Motor neuron (in vitro differentiated cells): ENCODE measurements around the gene TTC7B. TPM values are rescaled to one million over a fixed set of nuclear protein-coding genes. Genes with fewer than 3 reads are reported as not detected.
A peak's percentile ranks its signal among the peaks of the same experiment; 100 is the strongest.

Experiments
- ATAC-seq, 8 experiments: fragments of 200-7000 bp; cut with Tn5 transposase; replicated peaks in 6 of 8; 2 replicates each; pipeline ENCODE4 v1.8.0; 2021; ENCODE audit warnings: mild to moderate bottlenecking in 8 of 8, moderate library complexity in 8 of 8
- H3K27ac ChIP-seq, 2 donors: fragments of 250-450 bp; sonication (Bioruptor Pico); 2 replicates each; pipeline ENCODE4 v1.9.0; 2021; ENCODE audit warnings: antibody characterized with exemption in 2 of 2, mild to moderate bottlenecking in 2 of 2, moderate library complexity in 1 of 2
- H3K4me1 ChIP-seq, 2 donors: fragments of 250-450 bp; sonication (Bioruptor Pico); replicated peaks in 1 of 2; 2 replicates each; pipeline ENCODE4 v1.6.1; 2021; ENCODE audit warnings: antibody characterized with exemption in 2 of 2, mild to moderate bottlenecking in 2 of 2, moderate library complexity in 1 of 2
- H3K4me3 ChIP-seq, 5 donors: fragments of 250-450 bp; sonication (Bioruptor Pico); 2 replicates each; pipeline ENCODE4 v1.9.0; 2021; ENCODE audit warnings: antibody characterized with exemption in 5 of 5, mild to moderate bottlenecking in 5 of 5, moderate library complexity in 4 of 5
- WGBS, 10 experiments: fragments of 450-650 bp; shearing (Covaris generic); methylation state at CpG; one replicate each; pipeline ENCODE4 v1.0.0; 2022; 5-methylcytosine and 5-hydroxymethylcytosine counted together
- in situ Hi-C, 9 experiments: fragments of 400-800 bp; cut with MboI; loops; one replicate each; pipeline ENCODE4 v1.15.0; 2021; ENCODE audit warnings: low sequenced_read_pairs in 9 of 9, low pct_unique_long_range_greater_than_20kb in 2 of 9; ENCODE audit not compliant: unreplicated experiment in 9 of 9
- total RNA-seq, 8 experiments: library from RNA; unstranded; fragments of 300-600 nt; gene quantifications; 2 replicates each; pipeline versions ENCODE4 v1.2.3 to v1.2.4, GENCODE V29; 2022

The TTC7B gene
- total RNA-seq, 8 experiments from 2014 or later, result 0.81 to 38.2 (median 22.8) TPM

DNA sequence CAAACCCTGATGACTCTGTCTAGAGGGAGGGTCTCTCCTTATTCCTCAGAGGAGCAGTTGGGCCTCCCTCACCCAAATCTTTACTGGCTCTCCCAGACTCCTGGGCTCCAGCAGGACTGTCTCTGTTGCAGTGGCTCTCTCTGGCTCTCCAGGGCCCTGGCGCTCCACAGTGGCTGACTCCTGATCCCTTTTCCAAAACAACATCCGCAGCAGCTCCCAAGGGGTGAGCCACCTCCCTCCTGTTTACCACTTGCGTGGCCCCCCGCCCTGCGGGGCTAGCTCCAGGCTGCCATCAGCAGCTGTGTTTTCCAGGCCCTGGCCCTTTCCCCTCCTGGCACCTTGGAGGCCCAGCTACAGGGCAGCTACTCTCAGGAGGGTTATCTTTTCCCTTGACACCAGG lies 295.9 kb downstream of the TTC7B start:
- in situ Hi-C loops, result no loop called here
- whole genome bisulfite sequencing, 10 experiments, result 36 to 100% (median 85%) methylated on average over 1 to 4 of the region's 5 CpGs; no CpG with 5 or more reads in 6 of the 10 experiments
- Histone ChIP-seq H3K4me3 (no peak overlapping the region), H3K4me1 (peaks cover 16 to 48% of the 10 kb centered on the region in 2 donors), H3K27ac (no peak overlapping the region)
- ATAC-seq, result no peak

DNA sequence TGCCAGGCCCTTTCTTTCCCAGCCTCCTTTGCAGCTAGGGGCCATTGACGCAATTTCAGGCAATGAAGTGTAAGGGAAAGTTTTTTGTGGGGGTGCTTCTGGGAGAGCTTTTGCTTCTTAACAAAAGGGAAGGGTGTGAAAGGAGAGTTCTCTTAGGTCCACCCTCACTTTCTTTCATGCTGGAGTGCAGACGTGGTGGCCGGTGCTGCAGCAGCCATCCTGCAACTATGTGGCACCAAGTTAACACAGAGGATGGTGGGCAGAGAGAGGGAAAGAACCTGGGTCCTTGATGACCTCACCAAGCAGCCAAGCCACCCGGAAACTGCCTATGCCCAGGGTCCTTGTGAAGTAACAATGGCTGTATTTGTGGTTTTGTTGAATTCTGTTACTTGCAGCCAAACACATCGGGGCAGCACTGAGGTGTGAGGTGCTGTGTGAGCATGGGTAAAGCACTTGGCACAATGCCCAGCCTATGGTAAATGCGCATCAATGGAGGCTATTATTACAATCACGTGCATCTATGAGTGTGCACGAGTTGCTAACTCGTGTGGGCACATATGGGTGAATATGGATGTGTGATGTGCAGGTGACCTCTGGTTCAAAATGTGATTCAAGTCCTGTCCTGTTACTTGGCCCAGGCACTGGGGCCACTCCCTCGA lies 296.8 kb downstream of the TTC7B start:
- WGBS, 10 experiments, result 44 to 100% (median 97%) methylated on average over 1 to 10 of the region's 10 CpGs; no CpG with 5 or more reads in 3 of the 10 experiments
- no peak overlapping the region for H3K4me3 ChIP-seq
- no peak overlapping the region for H3K27ac ChIP-seq
- peaks cover 16 to 51% of the 10 kb centered on the region in 2 donors for H3K4me1 ChIP-seq
- in situ Hi-C loops, result no loop called here
- ATAC-seq, result no peak

GRCh38 chr14:90518941-90519256 lies 297.3 kb downstream of the TTC7B start:
- ATAC-seq, result peak in 1 of 8 experiments; percentile 22
- 69 to 83% (median 80%) methylated on average over 2 of the region's 5 CpGs; no CpG with 5 or more reads in 7 of the 10 experiments for WGBS, 10 experiments
- no peak overlapping the region for H3K27ac ChIP-seq
- in situ Hi-C loops, result no loop called here
- peaks cover 20 to 56% of the 10 kb centered on the region in 2 donors for H3K4me1 ChIP-seq
- H3K4me3 ChIP-seq, result no peak overlapping the region

GRCh38 chr14:90518069-90518940 lies 297.9 kb downstream of the TTC7B start:
- no peak overlapping the region for H3K27ac ChIP-seq
- 59 to 100% (median 80%) methylated on average over 1 to 4 of the region's 25 CpGs; no CpG with 5 or more reads in 1 of the 10 experiments for WGBS, 10 experiments

GRCh38 chr14:90517076-90517841 lies 299.0 kb downstream of the TTC7B start:
- H3K27ac ChIP-seq, result no peak overlapping the region
- peaks cover 25 to 62% of the 10 kb centered on the region in 2 donors for H3K4me1 ChIP-seq
- H3K4me3 ChIP-seq, result no peak overlapping the region
- 40 to 100% (median 60%) methylated on average over 1 to 4 of the region's 15 CpGs; no CpG with 5 or more reads in 5 of the 10 experiments for WGBS, 10 experiments
- ATAC-seq, result peak in 2 of 8 experiments; percentile 11 to 18
- in situ Hi-C loops, result no loop called here

More at GRCh38 chr14:90518069-90518940, 297.9 kb downstream of the TTC7B start:
- Histone ChIP-seq H3K4me3 (no peak overlapping the region), H3K4me1 (peaks cover 25 to 62% of the 10 kb centered on the region in 2 donors)
- in situ Hi-C loops, result no loop called here
- no peak for ATAC-seq

GRCh38 chr14:90514566-90514965 lies 301.7 kb downstream of the TTC7B start:
- no peak overlapping the region for H3K4me3 ChIP-seq
- H3K4me1 ChIP-seq, result peaks cover 34 to 61% of the 10 kb centered on the region in 2 donors
- in situ Hi-C loops, result no loop called here
- no peak overlapping the region for H3K27ac ChIP-seq
- WGBS, 10 experiments, result 62 to 100% (median 90%) methylated on average over 1 to 4 of the region's 4 CpGs; no CpG with 5 or more reads in 3 of the 10 experiments
- no peak for ATAC-seq

- H3K27ac ChIP-seq, result peak overlapping the region in 1 of 2 donors; percentile 47
- H3K4me3 ChIP-seq, result no peak overlapping the region
- peaks cover 34 to 61% of the 10 kb centered on the region in 2 donors for H3K4me1 ChIP-seq
- 76 to 100% (median 84%) methylated on average over 1 to 7 of the region's 15 CpGs; no CpG with 5 or more reads in 5 of the 10 experiments for WGBS, 10 experiments
- no peak for ATAC-seq
- in situ Hi-C loops, result no loop called here
Measured at GRCh38 chr14:90514015-90514398, 302.2 kb downstream of the TTC7B start.

GRCh38 chr14:90513161-90514014 lies 302.8 kb downstream of the TTC7B start:
- in situ Hi-C loops, result no loop called here
- WGBS, 10 experiments, result 28 to 64% methylated on average over 4 to 6 of the region's 16 CpGs; no CpG with 5 or more reads in 8 of the 10 experiments
- peak; percentile 76 to 97 (median 90) for ATAC-seq
- Histone ChIP-seq H3K4me3 (no peak overlapping the region), H3K27ac (peak overlapping the region in 1 of 2 donors; percentile 47), H3K4me1 (peaks cover 34 to 57% of the 10 kb centered on the region in 2 donors)

GRCh38 chr14:90512329-90512991 lies 303.8 kb downstream of the TTC7B start:
- no peak overlapping the region for H3K4me3 ChIP-seq

DNA sequence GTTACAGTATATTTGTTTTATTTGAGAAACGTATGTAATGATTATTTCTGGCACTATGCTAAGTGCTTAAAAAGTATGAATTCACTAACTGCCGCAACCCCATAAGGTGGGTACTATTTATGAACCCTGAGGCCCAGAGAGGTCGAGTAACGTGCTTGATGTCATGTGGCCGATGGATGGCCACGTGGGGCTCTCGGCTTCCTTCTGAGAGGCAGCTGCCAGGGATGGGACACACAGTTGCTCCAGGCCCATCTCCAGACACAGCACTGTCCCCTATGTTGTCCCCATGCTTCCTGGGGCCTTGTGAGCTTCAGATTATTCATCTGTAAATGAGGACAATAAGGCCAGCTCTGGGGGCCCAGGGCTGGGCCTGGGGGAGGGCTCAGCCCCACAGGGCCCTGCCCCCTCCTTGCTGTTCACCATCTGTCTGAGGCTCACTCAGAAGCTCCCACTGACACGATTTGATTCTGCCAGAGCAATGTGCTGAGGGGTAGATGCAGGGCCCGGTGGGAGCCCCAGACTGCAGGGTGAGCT lies 304.4 kb downstream of the TTC7B start:
- Histone ChIP-seq H3K27ac (peak overlapping the region; percentile 33 to 37), H3K4me3 (no peak overlapping the region), H3K4me1 (peaks cover 34 to 45% of the 10 kb centered on the region in 2 donors)
- in situ Hi-C loops, result no loop called here
- peak in 5 of 8 experiments; percentile 1 to 81 (median 61) for ATAC-seq
- 0 to 94% (median 53%) methylated on average over 1 to 9 of the region's 9 CpGs; no CpG with 5 or more reads in 2 of the 10 experiments for WGBS, 10 experiments

More at GRCh38 chr14:90512329-90512991, 303.8 kb downstream of the TTC7B start:
- H3K27ac ChIP-seq, result peak overlapping the region; percentile 33 to 37
- ATAC-seq, result peak in 4 of 8 experiments; percentile 3 to 13 (median 8)
- WGBS, 10 experiments, result 20 to 44% methylated on average over 1 to 2 of the region's 10 CpGs; no CpG with 5 or more reads in 8 of the 10 experiments
- peaks cover 34 to 48% of the 10 kb centered on the region in 2 donors for H3K4me1 ChIP-seq
- in situ Hi-C loops, result no loop called here

GRCh38 chr14:90511252-90511651 lies 305.0 kb downstream of the TTC7B start:
- in situ Hi-C loops, result no loop called here
- Histone ChIP-seq H3K4me1 (peaks cover 34 to 41% of the 10 kb centered on the region in 2 donors), H3K4me3 (no peak overlapping the region), H3K27ac (peak overlapping the region in 1 of 2 donors; percentile 33)
- ATAC-seq, result no peak
- WGBS, 10 experiments, result 40 to 100% (median 90%) methylated on average over 1 to 3 of the region's 4 CpGs; no CpG with 5 or more reads in 3 of the 10 experiments
